Measurements from ENCODE around the gene NRIP1.
A peak's percentile ranks its signal among the peaks of the same experiment; 100 is the strongest.

The NRIP1 gene

DNA sequence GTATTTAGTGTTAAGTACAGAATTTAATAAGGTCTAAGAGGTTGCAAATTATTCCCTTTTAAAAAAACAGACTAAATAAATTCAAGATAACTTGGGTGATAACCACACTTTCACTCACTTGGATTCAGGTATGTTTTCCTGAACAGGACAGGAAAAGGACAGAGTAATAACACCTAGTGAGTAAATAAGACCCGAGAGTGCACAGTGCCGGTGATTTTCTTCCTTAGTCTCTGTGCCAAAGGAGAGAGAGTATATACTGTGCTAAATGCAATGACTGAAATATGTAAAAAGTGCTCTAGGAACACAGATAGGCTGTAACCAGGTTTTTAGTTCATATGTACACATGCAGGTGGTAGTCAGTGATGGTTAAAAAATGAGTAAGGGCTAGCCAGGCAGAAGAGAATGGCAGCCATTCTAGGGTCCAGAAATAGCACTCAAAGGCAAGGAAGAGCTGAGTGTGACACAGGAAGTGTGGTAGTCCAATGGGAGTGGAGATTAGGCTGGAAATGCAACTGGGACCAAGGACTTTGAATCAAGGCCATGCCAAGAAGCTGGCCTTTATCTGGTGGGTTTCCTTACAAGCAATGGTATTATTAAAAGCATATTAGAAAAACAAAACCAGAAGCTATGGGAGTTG is 58.1 kb downstream of the NRIP1 start:
- TF ChIP-seq, protein P1, sequence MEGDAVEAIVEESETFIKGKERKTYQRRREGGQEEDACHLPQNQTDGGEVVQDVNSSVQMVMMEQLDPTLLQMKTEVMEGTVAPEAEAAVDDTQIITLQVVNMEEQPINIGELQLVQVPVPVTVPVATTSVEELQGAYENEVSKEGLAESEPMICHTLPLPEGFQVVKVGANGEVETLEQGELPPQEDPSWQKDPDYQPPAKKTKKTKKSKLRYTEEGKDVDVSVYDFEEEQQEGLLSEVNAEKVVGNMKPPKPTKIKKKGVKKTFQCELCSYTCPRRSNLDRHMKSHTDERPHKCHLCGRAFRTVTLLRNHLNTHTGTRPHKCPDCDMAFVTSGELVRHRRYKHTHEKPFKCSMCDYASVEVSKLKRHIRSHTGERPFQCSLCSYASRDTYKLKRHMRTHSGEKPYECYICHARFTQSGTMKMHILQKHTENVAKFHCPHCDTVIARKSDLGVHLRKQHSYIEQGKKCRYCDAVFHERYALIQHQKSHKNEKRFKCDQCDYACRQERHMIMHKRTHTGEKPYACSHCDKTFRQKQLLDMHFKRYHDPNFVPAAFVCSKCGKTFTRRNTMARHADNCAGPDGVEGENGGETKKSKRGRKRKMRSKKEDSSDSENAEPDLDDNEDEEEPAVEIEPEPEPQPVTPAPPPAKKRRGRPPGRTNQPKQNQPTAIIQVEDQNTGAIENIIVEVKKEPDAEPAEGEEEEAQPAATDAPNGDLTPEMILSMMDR (IDR thresholded peaks at IDR 0.05; ENCODE audit: insufficient read depth, missing control alignments) = no peak
- no peak for DNase-seq (ENCODE audit: insufficient read length, low spot score)
- FAIRE-seq = no peak

DNA sequence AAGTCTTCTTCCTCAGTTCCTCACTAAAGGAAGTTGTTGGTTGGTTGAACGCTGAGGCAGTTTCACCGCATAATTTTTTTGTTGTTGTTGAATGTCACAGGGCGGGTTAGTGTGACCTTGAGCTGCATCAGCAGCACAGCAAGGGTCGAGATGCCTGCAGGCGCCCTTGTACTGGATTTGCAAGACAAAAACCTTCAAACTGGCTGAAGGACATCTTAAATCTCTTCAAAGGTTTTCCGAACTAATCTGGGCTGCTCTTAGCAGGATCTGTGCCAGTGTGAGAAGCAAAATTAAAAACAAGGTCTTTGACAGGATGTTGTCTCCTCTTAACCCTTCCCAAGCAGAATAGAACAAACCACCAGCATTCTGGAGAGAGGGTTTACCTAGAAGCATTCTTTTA is 59.4 kb downstream of the NRIP1 start:
- DNase-seq (ENCODE audit: insufficient read length, low spot score) (no peak), FAIRE-seq (peak; percentile 69)
- TF ChIP-seq, protein P1 (IDR thresholded peaks at IDR 0.05; ENCODE audit: insufficient read depth, missing control alignments) = no peak

DNA sequence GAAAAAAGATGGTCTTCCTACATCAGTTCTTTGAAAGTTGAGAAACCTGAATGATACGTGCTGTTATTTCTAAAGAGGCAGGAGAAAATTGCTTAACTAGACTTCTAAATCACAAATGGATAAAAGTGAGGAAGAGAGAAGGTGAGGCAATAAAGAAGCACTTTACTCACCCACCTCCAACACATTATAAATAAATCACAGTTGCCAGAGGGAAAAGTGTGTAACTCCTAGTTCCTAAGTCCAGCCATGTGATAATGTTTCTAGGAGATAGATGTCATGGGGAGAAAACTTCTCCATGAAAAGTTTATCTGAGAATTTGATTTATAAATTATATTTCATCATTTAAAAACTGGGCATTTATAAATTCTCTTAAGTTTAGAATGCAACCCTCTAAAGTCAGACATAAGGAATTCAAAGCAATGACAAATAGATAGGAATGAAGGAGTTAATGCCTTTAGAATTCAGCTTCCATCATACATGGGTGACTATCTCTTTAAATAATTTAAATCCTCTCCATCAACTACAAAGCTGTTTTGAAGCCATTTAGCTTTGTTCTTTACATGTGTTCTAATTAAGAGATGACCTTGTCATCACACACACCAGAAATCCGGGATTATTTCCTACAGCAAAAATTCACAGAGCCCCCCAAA is 60.0 kb downstream of the NRIP1 start:
- no peak for DNase-seq (ENCODE audit: insufficient read length, low spot score)
- TF ChIP-seq, protein P1 (IDR thresholded peaks at IDR 0.05; ENCODE audit: insufficient read depth, missing control alignments) = no peak
- peak; percentile 48 for FAIRE-seq

DNA sequence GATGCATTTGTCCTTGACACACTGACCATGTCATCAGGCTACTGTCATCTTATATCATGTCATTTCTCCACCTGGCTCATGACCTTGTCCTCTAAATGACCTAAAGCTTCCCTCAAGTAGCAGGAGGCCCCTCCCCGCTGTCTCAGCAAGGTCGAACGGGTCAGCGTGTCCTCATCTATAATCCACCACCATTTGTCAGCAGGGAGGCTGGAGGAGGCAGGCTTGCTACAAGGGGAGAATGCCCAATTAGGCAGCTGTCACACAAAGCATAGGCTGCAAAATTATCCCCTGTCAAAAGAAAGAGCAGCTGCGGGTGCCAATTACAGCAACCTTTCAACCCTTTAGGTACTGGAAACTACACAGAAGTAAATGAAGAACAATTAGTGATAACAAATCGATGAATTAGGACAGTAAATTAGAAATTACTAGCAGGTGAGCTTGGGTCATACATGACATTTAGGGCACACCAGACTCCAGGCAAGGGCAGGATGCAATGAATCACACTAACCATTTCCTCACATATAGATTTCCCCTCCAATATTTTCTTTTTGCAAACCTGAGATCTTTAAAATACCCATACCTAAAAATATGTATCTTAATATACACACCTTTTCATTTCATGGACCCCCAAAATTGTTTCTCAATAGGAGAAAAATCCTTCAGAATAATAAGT is 61.2 kb downstream of the NRIP1 start:
- DNase-seq (ENCODE audit: insufficient read length, low spot score) = no peak

DNA sequence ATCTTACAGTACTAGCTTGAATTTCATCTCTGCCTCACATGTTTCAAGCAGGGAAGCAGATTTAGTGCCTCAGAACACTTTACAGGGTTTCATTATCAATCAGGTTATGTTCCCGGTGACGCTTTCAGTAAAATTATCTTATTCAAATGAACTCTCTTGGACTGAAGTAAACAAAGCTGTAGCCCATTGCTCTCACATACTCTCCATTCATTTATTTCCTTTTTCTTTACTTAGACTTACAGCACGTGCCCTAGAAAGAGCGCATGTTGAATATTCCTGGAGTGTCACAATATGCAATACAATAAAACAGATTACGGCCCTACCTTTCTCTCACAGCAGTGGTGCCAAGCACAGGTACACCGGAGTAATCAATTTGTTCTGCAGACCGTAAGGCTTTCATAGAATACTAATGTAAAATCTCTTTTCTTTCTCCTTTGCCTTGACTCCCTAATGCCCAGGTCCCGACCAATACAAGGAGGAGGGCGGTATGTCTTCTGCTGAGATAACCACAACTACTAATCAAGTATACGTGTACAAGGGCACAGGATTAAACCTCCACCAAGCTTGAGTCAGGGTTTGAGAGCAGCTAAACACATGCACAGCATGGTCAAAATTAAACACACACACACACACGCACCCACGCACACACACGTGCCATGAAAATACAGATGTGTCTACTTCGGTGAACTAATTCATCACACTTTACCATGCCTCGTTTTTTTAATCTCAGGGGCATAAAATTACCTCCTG is 62.8 kb downstream of the NRIP1 start:
- FAIRE-seq = peak; percentile 70
- DNase-seq (ENCODE audit: insufficient read length, low spot score) = no peak
- TF ChIP-seq, protein P1 (IDR thresholded peaks at IDR 0.05; ENCODE audit: insufficient read depth, missing control alignments) = no peak

More for the DNA sequence above, 61.2 kb downstream of the NRIP1 start:
- TF ChIP-seq, protein P1 (IDR thresholded peaks at IDR 0.05; ENCODE audit: insufficient read depth, missing control alignments) = no peak
- FAIRE-seq = no peak

DNA sequence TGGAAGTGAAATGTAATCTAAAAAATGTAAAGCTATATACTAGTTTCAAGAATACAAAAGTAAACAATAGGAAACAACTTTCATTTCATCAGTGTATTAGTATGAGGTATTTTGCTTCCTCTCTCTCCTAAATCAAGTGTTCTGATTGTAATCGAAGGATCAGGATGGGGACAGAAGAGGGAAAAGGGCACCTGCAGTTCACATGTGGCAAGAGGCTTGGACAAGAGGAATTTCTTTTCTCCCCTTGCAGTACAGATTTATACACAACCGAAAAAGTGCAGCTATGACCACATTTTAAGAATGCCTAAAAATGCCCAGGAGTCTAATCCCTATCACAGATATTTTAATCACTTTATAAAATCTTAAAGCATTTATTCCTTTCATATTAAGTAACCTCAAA is 63.7 kb downstream of the NRIP1 start:
- FAIRE-seq (peak; percentile 71), DNase-seq (ENCODE audit: insufficient read length, low spot score) (no peak)
- TF ChIP-seq, protein P1 (IDR thresholded peaks at IDR 0.05; ENCODE audit: insufficient read depth, missing control alignments) = no peak
